Chondrocyte (in vitro differentiated cells): ENCODE results near the gene SMIM13. TPM values are rescaled to one million over a fixed set of nuclear protein-coding genes. Genes with fewer than 3 reads are reported as not detected.

Source experiments
- DNase-seq: peaks from one replicate; pipeline ENCODE4 v3.0.0; 2021; ENCODE audit warnings: mixed read lengths, low spot score
- H3K27ac Mint-ChIP-seq: one replicate; pipeline ENCODE4 v1.8.0; 2021; ENCODE audit warnings: mild to moderate bottlenecking, moderate library complexity, mixed read lengths; ENCODE audit not compliant: unreplicated experiment
- H3K27me3 Mint-ChIP-seq: 2 replicates; pipeline ENCODE4 v1.8.0; 2021; ENCODE audit warnings: low read depth, mixed read lengths
- H3K36me3 Mint-ChIP-seq: 2 replicates; pipeline ENCODE4 v1.8.0; 2021; ENCODE audit warnings: low read depth, mixed read lengths
- H3K4me1 Mint-ChIP-seq: 2 replicates; pipeline ENCODE4 v1.8.0; 2021; ENCODE audit warnings: low read depth, mild to moderate bottlenecking, mixed read lengths
- H3K4me3 Mint-ChIP-seq: one replicate; pipeline ENCODE4 v1.8.0; 2021; ENCODE audit warnings: mild to moderate bottlenecking, moderate library complexity, mixed read lengths; ENCODE audit not compliant: unreplicated experiment
- H3K9me3 Mint-ChIP-seq: 2 replicates; pipeline ENCODE4 v1.8.0; 2021; ENCODE audit warnings: low read depth, mixed read lengths
- CTCF ChIP-seq: fragments of 200-600 bp; sonication (generic); IDR thresholded peaks from 2 replicates; pipeline ENCODE4 v1.5.0; 2021; ENCODE audit warnings: antibody characterized with exemption, mild to moderate bottlenecking, moderate library complexity
- total RNA-seq: library from RNA; stranded (reverse); gene quantifications from 3 replicates; pipeline ENCODE4 v1.2.1, GENCODE V29; 2021

Gene SMIM13
- total RNA-seq, 1 donor from 2014 or later, result 20.9 TPM

- Mint-ChIP-seq H3K4me3 (peak overlapping the region; percentile 92), H3K36me3 (peaks cover 2% of the 10 kb centered on the region), H3K27ac (peak overlapping the region; percentile 98), H3K9me3 (no peaks in the 10 kb centered on the region), H3K4me1 (peaks cover 25% of the 10 kb centered on the region), H3K27me3 (no peaks in the 10 kb centered on the region)
- no peak for DNase-seq
- TF ChIP-seq CTCF, result no peak
Measured at GRCh38 chr6:11092668-11093375, 812 bp upstream of the SMIM13 start.

- H3K27me3 Mint-ChIP-seq, result no peaks in the 10 kb centered on the region
- TF ChIP-seq CTCF, result no peak
- DNase-seq, result no peak
- peaks cover 2% of the 10 kb centered on the region for H3K36me3 Mint-ChIP-seq
- peak overlapping the region; percentile 92 for H3K4me3 Mint-ChIP-seq
- no peaks in the 10 kb centered on the region for H3K9me3 Mint-ChIP-seq
- peak overlapping the region; percentile 98 for H3K27ac Mint-ChIP-seq
- H3K4me1 Mint-ChIP-seq, result peaks cover 25% of the 10 kb centered on the region
Measured at GRCh38 chr6:11093376-11093625, 333 bp upstream of the SMIM13 start.

GRCh38 chr6:11094411-11094851 is 797 bp downstream of the SMIM13 start:
- Mint-ChIP-seq H3K27me3 (no peaks in the 10 kb centered on the region), H3K36me3 (peaks cover 2% of the 10 kb centered on the region), H3K4me3 (peak overlapping the region; percentile 90), H3K27ac (peak overlapping the region; percentile 96), H3K4me1 (peaks cover 25% of the 10 kb centered on the region), H3K9me3 (no peaks in the 10 kb centered on the region)
- TF ChIP-seq CTCF, result no peak
- DNase-seq, result no peak

- H3K36me3 Mint-ChIP-seq, result peaks cover 3% of the 10 kb centered on the region
- H3K27ac Mint-ChIP-seq, result peak overlapping the region; percentile 96
- no peak for DNase-seq
- no peaks in the 10 kb centered on the region for H3K27me3 Mint-ChIP-seq
- peak overlapping the region; percentile 90 for H3K4me3 Mint-ChIP-seq
- H3K4me1 Mint-ChIP-seq, result peaks cover 25% of the 10 kb centered on the region
- H3K9me3 Mint-ChIP-seq, result peaks cover 2% of the 10 kb centered on the region
- TF ChIP-seq CTCF, result no peak
Measured at GRCh38 chr6:11094941-11095340, 1.3 kb downstream of the SMIM13 start.

- DNase-seq, result no peak
- peaks cover 11% of the 10 kb centered on the region for H3K9me3 Mint-ChIP-seq
- no peak for TF ChIP-seq CTCF
- H3K27me3 Mint-ChIP-seq, result no peaks in the 10 kb centered on the region
- H3K4me3 Mint-ChIP-seq, result no peak overlapping the region
- peaks cover 25% of the 10 kb centered on the region for H3K4me1 Mint-ChIP-seq
- no peak overlapping the region for H3K27ac Mint-ChIP-seq
- H3K36me3 Mint-ChIP-seq, result peaks cover 10% of the 10 kb centered on the region
Measured at GRCh38 chr6:11096109-11096508, 2.5 kb downstream of the SMIM13 start.
